Measurements from ENCODE around the gene CLPTM1. TPM values are rescaled to one million over a fixed set of nuclear protein-coding genes. Genes with fewer than 3 reads are reported as not detected.

Gene CLPTM1
- polyA plus RNA-seq, 3 donors: 14.7 to 84.3 (median 20.0) TPM

DNA sequence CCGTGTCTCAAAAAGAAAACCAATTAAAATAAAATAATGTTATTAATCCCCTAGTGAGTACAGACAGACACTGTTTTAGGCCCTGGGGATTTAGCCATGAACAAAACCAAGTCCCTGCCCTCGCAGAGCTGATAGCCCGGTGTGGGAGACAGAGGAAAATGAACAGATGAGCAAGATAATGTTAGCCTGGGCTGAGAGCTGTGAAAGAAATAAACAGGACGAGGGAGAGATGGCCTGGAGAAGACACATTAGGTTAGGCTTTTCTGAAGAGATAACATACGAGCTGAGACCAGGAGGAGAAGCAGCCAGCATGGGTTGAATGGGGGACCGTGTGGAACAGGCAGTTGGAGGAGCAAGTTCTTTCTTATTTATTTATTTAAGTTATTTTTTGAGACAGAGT, 55.1 kb downstream of the CLPTM1 start:
- Histone ChIP-seq H3K9ac (ENCODE audit: insufficient read depth, low read length, poor library complexity, severe bottlenecking) (no peak overlapping the region), H3K9me3 (replicated peaks in 1 of 2; ENCODE audit: control insufficient read depth in 1 of 2, insufficient read depth in 1 of 2, low read length in 2 of 2) (no peaks in the 10 kb centered on the region), H3K4me1 (ENCODE audit: control insufficient read depth in 1 of 2, insufficient read depth in 2 of 2, low read length in 2 of 2) (peaks cover 0 to 7% of the 10 kb centered on the region in 2 donors), H3K4me2 (replicated peaks; ENCODE audit: extremely low read depth, low read length, poor library complexity, severe bottlenecking) (no peak overlapping the region), H3K4me3 (replicated peaks in 1 of 3; ENCODE audit: low read depth in 2 of 3, low read length in 3 of 3) (no peak overlapping the region), H4K20me1 (ENCODE audit: insufficient read depth, low read length) (peaks cover 56% of the 10 kb centered on the region), H3K79me2 (ENCODE audit: insufficient read depth, low read length) (no peaks in the 10 kb centered on the region), H2AFZ (ENCODE audit: insufficient read depth, low read depth, low read length, poor library complexity, severe bottlenecking) (no peak overlapping the region), H3K27me3 (ENCODE audit: control insufficient read depth in 2 of 2, insufficient read depth in 2 of 2, low read length in 2 of 2) (no peaks in the 10 kb centered on the region), H3K27ac (ENCODE audit: low read depth in 1 of 2, low read length in 2 of 2) (no peak overlapping the region), H3K36me3 (replicated peaks in 1 of 2; ENCODE audit: control insufficient read depth in 1 of 2, insufficient read depth in 2 of 2, low read length in 2 of 2) (peaks cover 34 to 76% of the 10 kb centered on the region in 2 donors)
- intact Hi-C loops (cut with micrococcal nuclease): no loop called here
- 83% methylated on average over 2 of the region's 6 CpGs for WGBS (ENCODE audit: insufficient coverage)
- Mint-ChIP-seq H3K27me3 (ENCODE audit: low read depth in 3 of 3) (no peaks in the 10 kb centered on the region), H3K36me3 (peaks cover 52 to 71% of the 10 kb centered on the region in 2 donors), H3K27ac (peak overlapping the region in 3 of 7 donors; percentile 0 to 74 (median 46)), H3K9me3 (peaks cover 0 to 3% (median 0%) of the 10 kb centered on the region in 7 donors), H3K4me3 (no peak overlapping the region), H3K4me1 (peaks cover 10% of the 10 kb centered on the region)
- TF ChIP-seq, protein P1, sequence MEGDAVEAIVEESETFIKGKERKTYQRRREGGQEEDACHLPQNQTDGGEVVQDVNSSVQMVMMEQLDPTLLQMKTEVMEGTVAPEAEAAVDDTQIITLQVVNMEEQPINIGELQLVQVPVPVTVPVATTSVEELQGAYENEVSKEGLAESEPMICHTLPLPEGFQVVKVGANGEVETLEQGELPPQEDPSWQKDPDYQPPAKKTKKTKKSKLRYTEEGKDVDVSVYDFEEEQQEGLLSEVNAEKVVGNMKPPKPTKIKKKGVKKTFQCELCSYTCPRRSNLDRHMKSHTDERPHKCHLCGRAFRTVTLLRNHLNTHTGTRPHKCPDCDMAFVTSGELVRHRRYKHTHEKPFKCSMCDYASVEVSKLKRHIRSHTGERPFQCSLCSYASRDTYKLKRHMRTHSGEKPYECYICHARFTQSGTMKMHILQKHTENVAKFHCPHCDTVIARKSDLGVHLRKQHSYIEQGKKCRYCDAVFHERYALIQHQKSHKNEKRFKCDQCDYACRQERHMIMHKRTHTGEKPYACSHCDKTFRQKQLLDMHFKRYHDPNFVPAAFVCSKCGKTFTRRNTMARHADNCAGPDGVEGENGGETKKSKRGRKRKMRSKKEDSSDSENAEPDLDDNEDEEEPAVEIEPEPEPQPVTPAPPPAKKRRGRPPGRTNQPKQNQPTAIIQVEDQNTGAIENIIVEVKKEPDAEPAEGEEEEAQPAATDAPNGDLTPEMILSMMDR (IDR thresholded peaks at IDR 0.05): no peak
- no peak for DNase-seq

DNA sequence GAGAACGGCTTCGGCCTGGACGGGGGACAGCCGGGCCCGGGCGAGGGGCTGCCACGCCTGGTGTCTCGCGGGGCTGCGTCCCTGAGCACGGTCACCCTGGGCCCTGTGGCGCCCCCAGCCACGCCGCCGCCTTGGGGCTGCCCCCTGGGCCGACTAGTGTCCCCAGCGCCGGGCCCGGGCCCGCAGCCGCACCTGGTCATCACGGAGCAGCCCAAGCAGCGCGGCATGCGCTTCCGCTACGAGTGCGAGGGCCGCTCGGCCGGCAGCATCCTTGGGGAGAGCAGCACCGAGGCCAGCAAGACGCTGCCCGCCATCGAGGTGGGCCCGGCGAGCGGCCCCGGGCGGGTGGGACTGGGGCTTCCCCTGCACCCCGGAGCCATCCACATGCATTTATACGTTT, 56.8 kb downstream of the CLPTM1 start:
- H3K9ac ChIP-seq (ENCODE audit: insufficient read depth, low read length, poor library complexity, severe bottlenecking): no peak overlapping the region
- WGBS (ENCODE audit: insufficient coverage): 97% methylated on average over 26 of the region's 42 CpGs
- H3K36me3 ChIP-seq (replicated peaks in 1 of 2; ENCODE audit: control insufficient read depth in 1 of 2, insufficient read depth in 2 of 2, low read length in 2 of 2): peaks cover 27 to 64% of the 10 kb centered on the region in 2 donors
- no peak overlapping the region for H2AFZ ChIP-seq (ENCODE audit: insufficient read depth, low read depth, low read length, poor library complexity, severe bottlenecking)
- intact Hi-C loops (cut with micrococcal nuclease): no loop called here
- no peaks in the 10 kb centered on the region for H3K27me3 ChIP-seq (ENCODE audit: control insufficient read depth in 2 of 2, insufficient read depth in 2 of 2, low read length in 2 of 2)
- H3K4me3 Mint-ChIP-seq: no peak overlapping the region
- no peaks in the 10 kb centered on the region for H3K9me3 ChIP-seq (replicated peaks in 1 of 2; ENCODE audit: control insufficient read depth in 1 of 2, insufficient read depth in 1 of 2, low read length in 2 of 2)
- no peaks in the 10 kb centered on the region for H3K27me3 Mint-ChIP-seq (ENCODE audit: low read depth in 3 of 3)
- H3K4me1 Mint-ChIP-seq: peaks cover 2% of the 10 kb centered on the region
- H3K4me2 ChIP-seq (replicated peaks; ENCODE audit: extremely low read depth, low read length, poor library complexity, severe bottlenecking): no peak overlapping the region
- H3K27ac ChIP-seq (ENCODE audit: low read depth in 1 of 2, low read length in 2 of 2): no peak overlapping the region
- H3K4me1 ChIP-seq (ENCODE audit: control insufficient read depth in 1 of 2, insufficient read depth in 2 of 2, low read length in 2 of 2): no peaks in the 10 kb centered on the region
- DNase-seq: no peak
- no peaks in the 10 kb centered on the region for H3K79me2 ChIP-seq (ENCODE audit: insufficient read depth, low read length)
- peaks cover 47 to 68% of the 10 kb centered on the region in 2 donors for H3K36me3 Mint-ChIP-seq
- no peak overlapping the region for H3K4me3 ChIP-seq (replicated peaks in 1 of 3; ENCODE audit: low read depth in 2 of 3, low read length in 3 of 3)
- H3K27ac Mint-ChIP-seq: no peak overlapping the region
- H3K9me3 Mint-ChIP-seq: peaks cover 0 to 3% (median 0%) of the 10 kb centered on the region in 7 donors
- TF ChIP-seq, protein P1 (IDR thresholded peaks at IDR 0.05): no peak
- peaks cover 52% of the 10 kb centered on the region for H4K20me1 ChIP-seq (ENCODE audit: insufficient read depth, low read length)
